NCI-H2081 (cell line): ENCODE data around the gene EIF4G3.
A peak's percentile ranks its signal among the peaks of the same experiment; 100 is the strongest.
"Not testable (repeated sequence)": the region's sequence is repeated elsewhere in the genome, so short reads cannot be mapped to it uniquely, and the experiment has no call there.

Source experiments
- DNase-seq, 2 experiments: peaks; one replicate each; lab custom pipeline; 2025; lab: John Stamatoyannopoulos, UW

Gene EIF4G3

GRCh38 chr1:20811916-20812315 lies 364.8 kb downstream of the EIF4G3 start:
- no peak for DNase-seq

GRCh38 chr1:20793236-20793635 lies 383.5 kb downstream of the EIF4G3 start:
- DNase-seq, result no peak

GRCh38 chr1:20792196-20792595 lies 384.5 kb downstream of the EIF4G3 start:
- DNase-seq, result no peak

GRCh38 chr1:20790785-20791184 lies 385.9 kb downstream of the EIF4G3 start:
- no peak for DNase-seq

- not testable (repeated sequence) for DNase-seq
Measured at GRCh38 chr1:20789598-20789997, 387.1 kb downstream of the EIF4G3 start.

- peak in 1 of 2 experiments; percentile 50 for DNase-seq
Measured at GRCh38 chr1:20787840-20788795, 388.6 kb downstream of the EIF4G3 start.

GRCh38 chr1:20787029-20787839 lies 389.5 kb downstream of the EIF4G3 start, which contains the start of gene HP1BP3:
Gene HP1BP3 (minus strand): TSS chr1:20787307. CDS start chr1:20780440, 6,867 bp downstream.
- peak; percentile 66 to 75 for DNase-seq

- peak; percentile 94 to 96 for DNase-seq
Measured at GRCh38 chr1:20786253-20787028, 390.3 kb downstream of the EIF4G3 start.

- no peak for DNase-seq
Measured at GRCh38 chr1:20785907-20786252, 390.8 kb downstream of the EIF4G3 start.

GRCh38 chr1:20775700-20776099 lies 401.0 kb downstream of the EIF4G3 start:
- DNase-seq, result no peak

- DNase-seq, result no peak
Measured at GRCh38 chr1:20771780-20772179, 404.9 kb downstream of the EIF4G3 start.

GRCh38 chr1:20770314-20771087 lies 406.2 kb downstream of the EIF4G3 start:
- no peak for DNase-seq

- DNase-seq, result no peak
Measured at GRCh38 chr1:20767271-20767670, 409.4 kb downstream of the EIF4G3 start.

GRCh38 chr1:20763417-20763816 lies 413.3 kb downstream of the EIF4G3 start:
- no peak for DNase-seq

- no peak for DNase-seq
Measured at GRCh38 chr1:20760322-20760721, 416.4 kb downstream of the EIF4G3 start.
